Measurements from ENCODE around the gene WRAP73. TPM values are rescaled to one million over a fixed set of nuclear protein-coding genes. Genes with fewer than 3 reads are reported as not detected.

Gene WRAP73
- 60.3 and 66.7 TPM in 2 replicates for total RNA-seq (2014; rRNA removed; shearing (Covaris generic))

- peak; percentile 94 for DNase-seq (ENCODE audit: low spot score)
These were observed at the start of gene WRAP73 for GRCh38 chr1:3649342-3650247. TSS of gene WRAP73 (minus strand) at chr1:3650103. CDS start at chr1:3649999, 104 bp downstream.

GRCh38 chr1:3699596-3699995, 49.7 kb upstream of the WRAP73 start:
- DNase-seq (ENCODE audit: low spot score): no peak

- no peak for DNase-seq (ENCODE audit: low spot score)
These were observed 48.9 kb upstream of the WRAP73 start for GRCh38 chr1:3698660-3699408.

GRCh38 chr1:3697810-3698209, 47.9 kb upstream of the WRAP73 start:
- no peak for DNase-seq (ENCODE audit: low spot score)

GRCh38 chr1:3697104-3697503, 47.2 kb upstream of the WRAP73 start:
- DNase-seq (ENCODE audit: low spot score): no peak

GRCh38 chr1:3696689-3697088, 46.8 kb upstream of the WRAP73 start:
- no peak for DNase-seq (ENCODE audit: low spot score)

GRCh38 chr1:3695326-3696217, 45.7 kb upstream of the WRAP73 start:
- DNase-seq (ENCODE audit: low spot score): peak; percentile 34

- DNase-seq (ENCODE audit: low spot score): no peak
These were observed 43.4 kb upstream of the WRAP73 start for GRCh38 chr1:3693321-3693720.

GRCh38 chr1:3692598-3692997, 42.7 kb upstream of the WRAP73 start:
- DNase-seq (ENCODE audit: low spot score): no peak

GRCh38 chr1:3691421-3692204, 41.7 kb upstream of the WRAP73 start:
- no peak for DNase-seq (ENCODE audit: low spot score)

GRCh38 chr1:3690282-3691065, 40.6 kb upstream of the WRAP73 start:
- DNase-seq (ENCODE audit: low spot score): no peak

GRCh38 chr1:3689138-3689750, 39.3 kb upstream of the WRAP73 start:
- no peak for DNase-seq (ENCODE audit: low spot score)

- DNase-seq (ENCODE audit: low spot score): no peak
These were observed 38.6 kb upstream of the WRAP73 start for GRCh38 chr1:3688356-3689137.

GRCh38 chr1:3687504-3687903, 37.6 kb upstream of the WRAP73 start:
- no peak for DNase-seq (ENCODE audit: low spot score)

- DNase-seq (ENCODE audit: low spot score): no peak
These were observed 36.0 kb upstream of the WRAP73 start for GRCh38 chr1:3685906-3686305.

GRCh38 chr1:3685222-3685621, 35.3 kb upstream of the WRAP73 start:
- DNase-seq (ENCODE audit: low spot score): no peak

- DNase-seq (ENCODE audit: low spot score): no peak
These were observed 34.1 kb upstream of the WRAP73 start for GRCh38 chr1:3683992-3684391.

GRCh38 chr1:3683197-3683596, 33.3 kb upstream of the WRAP73 start:
- DNase-seq (ENCODE audit: low spot score): no peak

Measured in HT-29 (cell line).